A673 (cell line): ENCODE results near the gene KIAA0825. TPM values are rescaled to one million over a fixed set of nuclear protein-coding genes. Genes with fewer than 3 reads are reported as not detected.

Experiments used
- BruUV-seq: library from RNA; stranded (reverse); fragments of 400-500 nt; replicated peaks from 2 replicates; lab custom pipeline; 2021; lab: Mats Ljungman, UMichigan
- CTCF ChIA-PET: fragments of 300-600 bp; sonication (Branson Sonifier 250); formaldehyde crosslinking; loops from one replicate; lab custom pipeline; 2022; ENCODE audit warnings: antibody characterized with exemption; lab: Charles Lee
- POLR2A ChIA-PET: fragments of 300-600 bp; sonication (Branson Sonifier 250); formaldehyde crosslinking; loops from one replicate; lab custom pipeline; 2022; ENCODE audit warnings: antibody characterized with exemption; ENCODE audit not compliant: low non-redundant PET; lab: Charles Lee
- DNase-seq: peaks from one replicate; pipeline ENCODE4 v3.0.0-alpha.2; 2015; ENCODE audit warnings: low spot score
- H3K27ac ChIP-seq: fragments of 200-600 bp; sonication (generic); 2 replicates; pipeline ENCODE4 v1.5.1; 2016; ENCODE audit warnings: mixed run types, low read depth, mild to moderate bottlenecking, mixed read lengths, antibody characterized with exemption, low read length; ENCODE audit not compliant: poor library complexity, severe bottlenecking
- H3K27me3 ChIP-seq: fragments of 200-600 bp; sonication (generic); replicated peaks from 2 replicates; pipeline ENCODE4 v1.6.1; 2017; ENCODE audit warnings: mixed run types, low read depth, mild to moderate bottlenecking, mixed read lengths, antibody characterized with exemption, low read length; ENCODE audit not compliant: insufficient read depth, poor library complexity
- H3K36me3 ChIP-seq: fragments of 200-600 bp; sonication (generic); 2 replicates; pipeline ENCODE4 v1.6.1; 2016; ENCODE audit warnings: mixed run types, mild to moderate bottlenecking, mixed read lengths, antibody characterized with exemption, low read length; ENCODE audit not compliant: insufficient read depth, poor library complexity, severe bottlenecking
- H3K4me1 ChIP-seq: fragments of 200-600 bp; sonication (generic); 2 replicates; pipeline ENCODE4 v1.6.1; 2017; ENCODE audit warnings: mixed run types, mild to moderate bottlenecking, mixed read lengths, antibody characterized with exemption, low read length; ENCODE audit not compliant: insufficient read depth, poor library complexity, severe bottlenecking
- H3K4me3 ChIP-seq: fragments of 200-600 bp; sonication (generic); 2 replicates; pipeline ENCODE4 v1.5.1; 2016; ENCODE audit warnings: low read depth, mixed run types, mild to moderate bottlenecking, mixed read lengths, low read length; ENCODE audit not compliant: poor library complexity, severe bottlenecking
- H3K9me3 ChIP-seq: fragments of 200-600 bp; sonication (generic); 2 replicates; pipeline ENCODE4 v1.6.1; 2016; ENCODE audit warnings: mixed run types, low read depth, mild to moderate bottlenecking, mixed read lengths, antibody characterized with exemption, low read length; ENCODE audit not compliant: poor library complexity, severe bottlenecking
- CTCF ChIP-seq: fragments of 300-800, 200-600 bp; sonication (generic); conservative IDR thresholded peaks from 2 replicates; pipeline ENCODE4 v1.5.1; 2017; ENCODE audit warnings: low read depth, mild to moderate bottlenecking, antibody characterized with exemption, low read length, moderate library complexity, mixed read lengths
- EZH2 ChIP-seq: fragments of 200-600 bp; sonication (generic); IDR thresholded peaks from 2 replicates; pipeline ENCODE4 v1.6.1; 2017; ENCODE audit warnings: borderline replicate concordance, low read depth, mild to moderate bottlenecking, mixed read lengths, antibody characterized with exemption, low read length; ENCODE audit not compliant: poor library complexity, severe bottlenecking
- intact Hi-C: fragments of 100-400 bp; cut with micrococcal nuclease; formaldehyde crosslinking; loops from one replicate; pipeline ENCODE4 v1.10.0; 2022; ENCODE audit not compliant: unreplicated experiment
- total RNA-seq: library from RNA; stranded (reverse); gene quantifications from 2 replicates; pipeline ENCODE4 v1.2.3, GENCODE V29; 2021

The KIAA0825 gene
- total RNA-seq, 1 experiment from 2014 or later, result 1.2 TPM

GRCh38 chr5:94545870-94546625, 72.4 kb downstream of the KIAA0825 start:
- DNase-seq, result no peak
- Histone ChIP-seq H3K4me1 (no peaks in the 10 kb centered on the region), H3K9me3 (peaks cover 6% of the 10 kb centered on the region), H3K36me3 (no peaks in the 10 kb centered on the region), H3K27me3 (no peaks in the 10 kb centered on the region), H3K4me3 (no peak overlapping the region), H3K27ac (no peak overlapping the region)
- intact Hi-C loops, result no loop called here
- BruUV-seq, result no TSS peak
- CTCF ChIA-PET, result no interaction called here
- TF ChIP-seq CTCF, result no peak
- TF ChIP-seq EZH2, result no peak
- POLR2A ChIA-PET, result no interaction called here

DNA sequence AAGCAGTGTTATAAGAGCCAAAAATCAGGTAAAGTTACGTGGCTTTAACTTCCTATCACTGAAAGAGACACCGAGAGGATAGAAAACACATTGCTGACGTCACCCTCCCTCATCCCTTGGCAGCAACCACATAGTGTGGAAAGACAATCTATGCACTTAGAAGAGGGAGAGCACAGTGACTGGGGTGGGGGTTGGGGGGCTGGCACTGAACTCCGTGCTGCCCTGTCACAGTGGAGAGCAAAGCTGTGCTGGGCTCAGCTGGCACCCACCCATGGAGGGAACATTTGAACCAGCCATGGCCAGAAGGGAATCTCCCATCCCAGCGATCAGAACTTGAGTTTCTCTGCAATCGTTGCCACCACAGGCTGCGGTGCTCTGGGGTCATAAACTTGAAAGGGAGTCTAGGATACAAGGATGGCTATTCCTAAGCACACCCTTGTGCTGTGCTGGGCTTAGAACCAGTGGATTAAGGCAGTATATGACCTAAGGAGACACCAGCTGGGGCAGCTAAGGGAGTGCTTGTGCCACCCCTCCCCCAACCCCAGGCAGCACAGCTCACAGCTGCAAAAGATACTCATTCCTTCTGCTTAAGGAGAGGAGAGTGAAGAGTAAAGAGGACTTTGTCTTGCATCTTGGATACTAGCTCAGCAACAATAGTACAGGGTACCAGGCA, 73.4 kb downstream of the KIAA0825 start:
- Histone ChIP-seq H3K27ac (no peak overlapping the region), H3K9me3 (peaks cover 13% of the 10 kb centered on the region), H3K27me3 (no peaks in the 10 kb centered on the region), H3K4me1 (no peaks in the 10 kb centered on the region), H3K36me3 (no peaks in the 10 kb centered on the region), H3K4me3 (no peak overlapping the region)
- no peak for TF ChIP-seq CTCF
- TF ChIP-seq EZH2, result no peak
- ChIA-PET POLR2A (no interaction called here), CTCF (no interaction called here)
- intact Hi-C loops, result no loop called here
- BruUV-seq, result no TSS peak
- DNase-seq, result no peak

DNA sequence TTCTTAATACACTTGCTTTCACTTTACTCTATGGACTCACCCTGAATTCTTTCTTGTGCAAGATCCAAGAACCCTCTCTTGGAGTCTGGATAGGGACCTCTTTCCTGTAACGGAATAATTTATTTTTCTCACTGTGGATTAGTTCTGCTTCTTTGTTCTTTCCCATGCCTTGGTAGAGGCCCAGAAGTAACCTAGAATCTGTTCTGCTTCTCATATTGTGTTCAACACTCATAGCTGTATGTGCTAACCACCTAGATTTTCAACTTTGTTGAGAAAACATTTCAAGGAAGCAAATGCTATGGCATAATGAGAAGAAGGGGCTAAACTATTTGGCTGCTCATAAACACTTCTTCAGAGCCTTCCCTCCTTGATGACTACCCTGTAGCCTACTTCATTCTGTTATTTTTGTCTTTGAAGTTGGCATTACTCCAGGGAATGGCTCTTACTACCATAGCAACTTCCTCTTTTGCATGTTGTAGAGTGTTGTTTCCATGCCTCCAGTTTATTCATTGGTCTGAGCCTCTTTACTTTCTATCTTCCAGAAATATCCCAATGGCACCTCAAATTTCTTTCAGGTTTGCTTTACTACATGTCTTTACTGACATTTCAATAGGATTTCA, 74.3 kb downstream of the KIAA0825 start:
- Histone ChIP-seq H3K27ac (no peak overlapping the region), H3K4me1 (no peaks in the 10 kb centered on the region), H3K27me3 (no peaks in the 10 kb centered on the region), H3K36me3 (no peaks in the 10 kb centered on the region), H3K9me3 (peaks cover 13% of the 10 kb centered on the region), H3K4me3 (no peak overlapping the region)
- ChIA-PET POLR2A (no interaction called here), CTCF (no interaction called here)
- DNase-seq, result no peak
- TF ChIP-seq CTCF (no peak), EZH2 (no peak)
- intact Hi-C loops, result no loop called here
- BruUV-seq, result no TSS peak
